Testis (tissue), 3 donors: Measurements from ENCODE around the gene NUMBL. TPM values are rescaled to one million over a fixed set of nuclear protein-coding genes. Genes with fewer than 3 reads are reported as not detected.

ENCODE experiments used
- DNase-seq: peaks from one replicate; pipeline ENCODE4 v3.0.0-alpha.2; 2019
- H3K27ac ChIP-seq, 2 donors: fragments of 200-600 bp; sonication (generic); one replicate each; pipeline ENCODE4 v1.5.1; 2019
- H3K27me3 ChIP-seq: fragments of 200-600 bp; sonication (generic); one replicate; pipeline ENCODE4 v1.5.1; 2019
- H3K36me3 ChIP-seq: fragments of 200-600 bp; sonication (generic); one replicate; pipeline ENCODE4 v1.5.1; 2017; ENCODE audit warnings: low read depth; ENCODE audit errors: missing control alignments
- H3K4me1 ChIP-seq: fragments of 200-600 bp; sonication (generic); one replicate; pipeline ENCODE4 v1.5.1; 2019
- H3K4me3 ChIP-seq, 2 donors: fragments of 200-600 bp; sonication (generic); one replicate each; pipeline ENCODE4 v1.5.1; 2017 to 2019
- H3K9me3 ChIP-seq: fragments of 200-600 bp; sonication (generic); one replicate; pipeline ENCODE4 v1.5.1; 2017
- POLR2A ChIP-seq: fragments of 450-650 bp; IDR thresholded peaks from one replicate; pipeline ENCODE4 v1.6.1; 2017; ENCODE audit warnings: antibody characterized with exemption, mild to moderate bottlenecking, moderate library complexity
- WGBS, 2 donors: methylation state at CpG; one replicate each; pipeline ENCODE4 v1.1.5; 2018; 5-methylcytosine and 5-hydroxymethylcytosine counted together
- intact Hi-C: fragments of 100-400 bp; cut with DNase I; formaldehyde crosslinking; loops from one replicate; pipeline ENCODE4 v1.15.1; 2023; ENCODE audit warnings: low total_unique reads
- polyA plus RNA-seq: library from polyadenylated mRNA; stranded (reverse); fragments of 350-450 nt; fragmentation: Illumina TruSeq; extraction: RNeasy Lipid Tissue Mini Kit (QIAGEN cat#74804); gene quantifications from one replicate; pipeline ENCODE4 v1.2.3, GENCODE V29; 2014; ENCODE audit warnings: low read depth, low replicate concordance; ENCODE audit not compliant: insufficient read depth
- total RNA-seq, 2 donors: library from RNA; depleted of rRNA; stranded (reverse); fragments of >200 nt; gene quantifications; one replicate each; pipeline ENCODE4 v1.2.3, GENCODE V29; 2016
- TF ChIP-seq, protein P1 (sequence below), 3 experiments: fragments of 450-650 bp in 2 of 3; fragments of 200-600 bp in 1 of 3; sonication (generic) in 1 of 3; IDR thresholded peaks; one replicate each; pipeline ENCODE4 v1.5.1; 2016 to 2019; ENCODE audit warnings: antibody characterized with exemption in 3 of 3, mild to moderate bottlenecking in 2 of 3, moderate library complexity in 1 of 3

Gene NUMBL
- total and polyA plus RNA-seq, 3 donors from 2014 or later: 19.9 to 52.1 (median 42.7) TPM

DNA sequence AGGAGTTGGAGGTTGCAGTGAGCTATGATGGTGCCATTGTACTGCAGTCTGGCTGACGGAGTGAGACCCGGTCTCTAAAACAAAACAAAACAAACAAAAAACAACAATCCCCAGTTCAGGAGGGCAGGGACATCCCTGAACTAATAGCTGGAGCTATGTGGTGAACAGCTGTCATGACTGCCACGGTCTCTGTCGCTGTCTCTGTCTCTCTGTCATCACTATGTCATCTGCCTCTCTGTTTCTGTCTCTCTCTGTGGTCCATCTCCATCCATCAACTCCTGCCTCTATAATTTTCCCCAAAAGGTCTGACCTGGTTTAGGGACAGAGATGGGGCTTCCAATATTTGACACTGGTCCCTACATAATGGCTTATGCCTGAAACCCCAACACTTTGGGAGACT, 33.9 kb upstream of the NUMBL start:
- TF ChIP-seq, protein P1, sequence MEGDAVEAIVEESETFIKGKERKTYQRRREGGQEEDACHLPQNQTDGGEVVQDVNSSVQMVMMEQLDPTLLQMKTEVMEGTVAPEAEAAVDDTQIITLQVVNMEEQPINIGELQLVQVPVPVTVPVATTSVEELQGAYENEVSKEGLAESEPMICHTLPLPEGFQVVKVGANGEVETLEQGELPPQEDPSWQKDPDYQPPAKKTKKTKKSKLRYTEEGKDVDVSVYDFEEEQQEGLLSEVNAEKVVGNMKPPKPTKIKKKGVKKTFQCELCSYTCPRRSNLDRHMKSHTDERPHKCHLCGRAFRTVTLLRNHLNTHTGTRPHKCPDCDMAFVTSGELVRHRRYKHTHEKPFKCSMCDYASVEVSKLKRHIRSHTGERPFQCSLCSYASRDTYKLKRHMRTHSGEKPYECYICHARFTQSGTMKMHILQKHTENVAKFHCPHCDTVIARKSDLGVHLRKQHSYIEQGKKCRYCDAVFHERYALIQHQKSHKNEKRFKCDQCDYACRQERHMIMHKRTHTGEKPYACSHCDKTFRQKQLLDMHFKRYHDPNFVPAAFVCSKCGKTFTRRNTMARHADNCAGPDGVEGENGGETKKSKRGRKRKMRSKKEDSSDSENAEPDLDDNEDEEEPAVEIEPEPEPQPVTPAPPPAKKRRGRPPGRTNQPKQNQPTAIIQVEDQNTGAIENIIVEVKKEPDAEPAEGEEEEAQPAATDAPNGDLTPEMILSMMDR (IDR thresholded peaks at IDR 0.05): no peak
- no peak for TF ChIP-seq POLR2A
- intact Hi-C loops: no loop called here
- DNase-seq: no peak
- Histone ChIP-seq H3K27me3 (no peaks in the 10 kb centered on the region), H3K27ac (peak overlapping the region in 1 of 2 donors; percentile 18), H3K9me3 (no peaks in the 10 kb centered on the region), H3K4me3 (no peak overlapping the region), H3K36me3 (no peaks in the 10 kb centered on the region), H3K4me1 (peaks cover 40% of the 10 kb centered on the region)
- WGBS, 2 donors: 85 to 95% methylated on average over 4 of the region's 4 CpGs

DNA sequence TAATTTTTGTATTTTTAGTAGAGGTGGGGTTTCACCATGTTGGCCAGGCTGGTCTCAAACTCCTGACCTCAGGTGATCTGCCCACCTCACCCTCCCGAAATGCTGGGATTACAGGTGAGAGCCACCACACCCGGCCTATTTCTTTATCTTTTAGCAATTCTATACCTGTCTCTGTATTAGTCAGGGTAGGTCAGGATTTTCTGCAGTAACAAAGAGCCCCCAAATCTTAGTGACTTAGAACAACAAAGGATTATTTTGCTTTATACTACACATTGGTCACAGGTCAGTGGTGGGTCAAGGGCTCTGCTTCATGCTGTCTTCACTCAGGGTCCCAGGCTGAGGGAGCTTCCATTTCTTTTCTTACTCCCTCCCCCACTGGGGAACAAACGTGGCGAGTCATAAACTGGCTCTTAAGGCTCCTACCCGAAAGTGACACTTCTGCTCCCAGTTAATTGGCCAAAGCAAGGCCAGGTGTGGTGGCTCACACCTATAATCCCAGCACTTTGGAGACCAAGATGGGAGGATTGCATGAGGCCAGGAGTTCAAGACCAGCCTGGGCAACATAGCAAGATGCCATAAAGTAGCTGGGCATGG, 33.3 kb upstream of the NUMBL start:
- TF ChIP-seq, protein P1 (IDR thresholded peaks at IDR 0.05): no peak
- DNase-seq: no peak
- no peaks in the 10 kb centered on the region for H3K27me3 ChIP-seq
- no peaks in the 10 kb centered on the region for H3K9me3 ChIP-seq
- H3K4me3 ChIP-seq: no peak overlapping the region
- peaks cover 40% of the 10 kb centered on the region for H3K4me1 ChIP-seq
- no peaks in the 10 kb centered on the region for H3K36me3 ChIP-seq
- intact Hi-C loops: no loop called here
- 90 to 98% methylated on average over 5 of the region's 5 CpGs for WGBS, 2 donors
- no peak overlapping the region for H3K27ac ChIP-seq

DNA sequence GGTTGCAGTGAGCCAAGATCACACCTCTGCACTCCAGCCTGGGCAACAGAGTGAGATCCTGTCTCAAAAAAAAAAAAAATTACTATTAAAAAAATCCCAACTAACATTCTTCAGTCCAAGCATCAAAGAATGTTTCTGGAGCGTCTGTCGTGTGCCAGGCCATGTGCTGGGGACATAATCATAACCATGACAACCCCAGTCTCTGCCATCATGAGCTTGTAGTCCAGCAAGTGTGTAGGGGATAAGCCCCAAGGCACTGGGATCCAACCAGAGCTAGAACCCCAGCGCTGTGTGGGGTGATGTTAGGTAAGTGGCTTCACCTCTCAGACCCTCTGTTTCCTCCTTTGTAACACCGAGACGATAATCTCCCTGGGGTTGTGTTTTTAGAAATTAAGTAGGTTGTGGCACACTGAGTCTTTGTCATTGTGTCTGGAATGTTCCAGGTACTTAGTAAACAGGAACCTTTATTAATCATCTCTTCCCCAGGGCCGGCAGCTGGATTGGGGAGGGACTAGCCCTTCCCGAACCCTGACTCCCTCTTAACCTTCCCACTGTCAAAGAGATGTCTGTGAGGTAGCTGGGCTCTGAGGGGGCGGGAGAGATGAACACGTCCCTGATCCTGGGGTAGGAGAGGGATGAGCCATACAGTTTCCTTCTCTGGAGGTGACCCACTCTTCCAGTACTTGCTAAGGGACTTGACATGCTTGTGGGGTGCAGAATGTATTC, 31.6 kb upstream of the NUMBL start:
- Histone ChIP-seq H3K27me3 (no peaks in the 10 kb centered on the region), H3K4me3 (no peak overlapping the region), H3K9me3 (no peaks in the 10 kb centered on the region), H3K4me1 (peaks cover 45% of the 10 kb centered on the region), H3K36me3 (no peaks in the 10 kb centered on the region), H3K27ac (peak overlapping the region; percentile 90 to 98)
- WGBS, 2 donors: 43 to 58% methylated on average over 7 to 9 of the region's 9 CpGs
- no peak for TF ChIP-seq POLR2A
- TF ChIP-seq, protein P1 (IDR thresholded peaks at IDR 0.05): no peak
- no peak for DNase-seq
- intact Hi-C loops: no loop called here

DNA sequence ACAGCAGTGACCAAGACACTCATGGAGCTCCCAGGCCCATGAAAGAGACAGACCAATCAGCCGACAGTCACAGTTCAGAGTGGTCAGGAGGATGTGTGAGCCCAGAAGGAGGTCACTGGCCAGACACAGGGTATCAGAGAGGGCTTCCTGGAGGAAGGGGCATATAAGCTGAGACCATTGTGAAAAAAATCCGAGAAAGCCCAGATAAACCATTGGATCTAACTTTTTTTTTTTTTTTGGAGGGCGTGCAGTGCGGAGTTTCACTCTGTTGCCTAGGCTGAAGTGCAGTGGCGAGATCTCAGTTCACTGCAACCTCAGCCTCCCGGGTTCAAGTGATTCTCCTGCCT, 30.7 kb upstream of the NUMBL start:
- H3K4me3 ChIP-seq: peak overlapping the region in 1 of 2 donors; percentile 20
- TF ChIP-seq POLR2A: no peak
- TF ChIP-seq, protein P1 (IDR thresholded peaks at IDR 0.05): no peak
- no peaks in the 10 kb centered on the region for H3K9me3 ChIP-seq
- H3K27ac ChIP-seq: peak overlapping the region; percentile 90 to 98
- H3K27me3 ChIP-seq: no peaks in the 10 kb centered on the region
- WGBS, 2 donors: 74 to 93% methylated on average over 6 of the region's 6 CpGs
- DNase-seq: no peak
- intact Hi-C loops: no loop called here
- H3K36me3 ChIP-seq: no peaks in the 10 kb centered on the region
- peaks cover 48% of the 10 kb centered on the region for H3K4me1 ChIP-seq
